GM12873 (cell line): ENCODE results near the gene NOL4L.

Source experiments
- TF ChIP-seq, protein P1 (sequence below): IDR thresholded peaks from 2 replicates; pipeline ENCODE4 v1.5.1; 2012; ENCODE audit warnings: low read depth, mild to moderate bottlenecking, moderate library complexity, low read length, control low read depth; ENCODE audit not compliant: insufficient read depth; ENCODE audit errors: missing control alignments

The NOL4L gene

DNA sequence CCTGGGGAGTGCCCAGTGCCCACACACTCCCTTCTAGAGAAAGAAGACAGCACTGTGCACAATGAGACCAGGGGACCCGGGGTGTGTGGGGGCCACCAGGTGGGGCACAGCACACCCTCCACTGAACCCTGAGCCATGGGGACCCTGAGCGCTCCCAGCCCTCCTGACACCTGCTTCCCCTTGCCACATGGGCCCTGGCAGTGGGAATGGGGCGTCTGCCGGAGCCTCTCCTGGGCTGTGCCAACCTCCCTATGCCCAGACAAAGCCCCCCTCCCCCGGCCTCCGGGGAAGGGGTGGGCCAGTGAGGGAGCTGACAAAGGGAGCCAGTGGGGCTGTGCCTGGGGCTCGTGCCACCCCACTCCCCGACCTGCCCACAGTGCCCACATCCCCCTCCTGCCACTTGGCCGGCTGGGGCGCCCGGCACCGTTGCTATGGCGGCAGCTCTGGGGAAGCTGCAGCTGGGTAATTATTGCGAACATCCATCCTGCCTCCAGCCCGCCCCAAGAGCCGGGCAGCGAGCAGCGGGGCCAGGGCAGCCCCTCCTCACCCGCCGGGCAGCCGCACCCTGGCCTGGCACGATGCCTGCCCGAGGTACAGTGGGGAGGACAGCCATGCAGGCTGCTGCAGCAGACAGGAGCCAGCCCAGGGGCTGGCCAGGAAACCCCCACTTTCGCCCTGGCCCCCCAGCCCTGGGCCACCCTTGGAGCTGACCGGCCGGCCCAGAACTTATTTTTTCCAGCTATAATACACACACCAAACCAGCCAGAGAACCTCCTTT is 41.9 kb upstream of the NOL4L start:
- TF ChIP-seq, protein P1, sequence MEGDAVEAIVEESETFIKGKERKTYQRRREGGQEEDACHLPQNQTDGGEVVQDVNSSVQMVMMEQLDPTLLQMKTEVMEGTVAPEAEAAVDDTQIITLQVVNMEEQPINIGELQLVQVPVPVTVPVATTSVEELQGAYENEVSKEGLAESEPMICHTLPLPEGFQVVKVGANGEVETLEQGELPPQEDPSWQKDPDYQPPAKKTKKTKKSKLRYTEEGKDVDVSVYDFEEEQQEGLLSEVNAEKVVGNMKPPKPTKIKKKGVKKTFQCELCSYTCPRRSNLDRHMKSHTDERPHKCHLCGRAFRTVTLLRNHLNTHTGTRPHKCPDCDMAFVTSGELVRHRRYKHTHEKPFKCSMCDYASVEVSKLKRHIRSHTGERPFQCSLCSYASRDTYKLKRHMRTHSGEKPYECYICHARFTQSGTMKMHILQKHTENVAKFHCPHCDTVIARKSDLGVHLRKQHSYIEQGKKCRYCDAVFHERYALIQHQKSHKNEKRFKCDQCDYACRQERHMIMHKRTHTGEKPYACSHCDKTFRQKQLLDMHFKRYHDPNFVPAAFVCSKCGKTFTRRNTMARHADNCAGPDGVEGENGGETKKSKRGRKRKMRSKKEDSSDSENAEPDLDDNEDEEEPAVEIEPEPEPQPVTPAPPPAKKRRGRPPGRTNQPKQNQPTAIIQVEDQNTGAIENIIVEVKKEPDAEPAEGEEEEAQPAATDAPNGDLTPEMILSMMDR = no peak

DNA sequence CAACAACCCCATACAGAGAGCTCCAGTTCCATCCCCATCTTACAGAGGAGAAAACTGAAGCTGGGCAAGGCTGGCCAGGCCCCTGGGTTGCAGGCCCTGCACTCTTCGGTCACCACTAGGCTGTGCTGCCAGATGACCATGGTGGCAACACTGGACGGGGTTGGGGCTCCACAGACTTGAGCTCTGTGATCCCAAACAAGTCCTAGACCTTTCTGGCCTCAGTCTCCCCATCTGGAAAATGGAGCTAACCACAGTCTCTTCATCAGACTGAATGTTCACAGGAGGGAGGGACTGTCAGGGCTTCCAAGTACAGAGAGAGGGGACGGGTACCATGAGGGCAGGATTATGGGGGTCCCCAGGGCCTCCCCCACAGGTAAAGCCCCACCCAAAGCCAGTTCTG is 41.3 kb upstream of the NOL4L start:
- TF ChIP-seq, protein P1 = no peak

DNA sequence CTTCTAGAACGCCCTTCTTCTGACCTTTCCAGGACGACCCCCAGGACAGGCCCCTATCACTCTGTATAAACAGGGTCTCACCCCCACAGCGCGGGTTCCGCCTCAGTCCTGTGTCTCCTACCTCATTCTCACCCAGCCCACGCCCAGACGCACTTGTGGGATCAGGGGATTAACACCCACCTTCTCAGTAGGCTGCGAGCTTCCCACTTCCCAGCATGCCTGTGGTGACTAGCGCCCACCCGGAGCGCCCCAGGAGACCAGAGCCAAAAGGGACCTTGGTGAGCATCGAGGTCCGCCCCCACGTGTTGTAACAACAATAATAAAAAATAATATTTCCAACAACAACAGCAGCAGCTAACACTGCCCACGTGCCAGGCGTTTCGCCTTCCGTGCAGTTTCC is 40.9 kb upstream of the NOL4L start:
- TF ChIP-seq, protein P1 = no peak

DNA sequence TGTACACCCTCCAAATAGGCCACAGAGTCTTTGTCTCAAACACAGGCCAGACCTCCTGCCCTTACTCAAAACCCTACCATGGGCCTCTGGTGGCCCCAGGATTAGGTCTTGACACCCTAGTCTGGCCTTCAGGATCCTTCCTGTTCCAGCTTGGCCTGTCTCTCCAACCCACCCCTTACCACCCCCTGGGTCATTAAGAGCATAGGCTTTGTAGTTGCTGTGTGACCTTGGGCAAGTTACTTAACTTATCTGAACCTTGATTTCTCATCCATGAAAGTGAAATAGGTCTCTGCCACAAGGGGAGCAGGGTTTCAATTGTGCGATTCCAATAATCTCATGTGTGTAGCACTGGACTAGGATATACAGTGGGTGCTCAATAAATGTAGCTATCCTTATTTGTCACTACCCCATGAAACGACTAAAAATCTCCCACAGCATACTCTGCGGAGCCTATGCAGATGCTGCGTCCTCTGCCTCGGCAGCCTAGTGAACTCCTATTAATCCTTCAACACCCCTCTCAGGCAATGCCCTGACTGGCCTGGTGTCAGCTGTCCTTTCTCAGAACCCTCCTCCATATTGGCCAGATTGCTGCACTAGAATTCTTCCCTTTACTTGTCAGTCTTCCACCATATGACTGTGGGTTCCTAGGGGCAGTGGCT is 39.7 kb upstream of the NOL4L start:
- TF ChIP-seq, protein P1 = no peak

DNA sequence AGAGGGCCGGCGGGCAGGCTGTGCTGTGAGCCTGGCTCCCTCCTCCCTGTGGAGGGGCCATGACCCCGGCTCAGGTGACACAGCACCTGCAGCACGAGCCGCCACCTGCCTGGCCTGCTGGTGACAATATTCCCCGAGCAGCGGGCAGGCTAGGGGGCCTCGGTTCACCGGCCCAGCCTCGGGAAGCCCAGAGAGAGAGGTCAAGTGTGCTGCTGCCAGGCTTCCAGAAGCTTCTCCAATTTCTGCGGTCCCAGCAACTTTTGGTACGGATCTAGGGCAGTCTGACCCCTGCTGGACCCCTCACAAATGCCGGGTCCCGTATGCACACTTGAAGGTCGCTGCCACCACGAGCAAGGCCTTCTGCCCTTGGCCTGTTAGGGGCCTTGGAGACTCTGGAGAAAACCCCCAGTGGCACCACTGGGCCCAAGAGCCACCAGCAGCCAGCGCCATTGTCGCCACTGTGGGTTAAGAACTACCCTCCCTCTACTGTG is 38.6 kb upstream of the NOL4L start:
- TF ChIP-seq, protein P1 = no peak

DNA sequence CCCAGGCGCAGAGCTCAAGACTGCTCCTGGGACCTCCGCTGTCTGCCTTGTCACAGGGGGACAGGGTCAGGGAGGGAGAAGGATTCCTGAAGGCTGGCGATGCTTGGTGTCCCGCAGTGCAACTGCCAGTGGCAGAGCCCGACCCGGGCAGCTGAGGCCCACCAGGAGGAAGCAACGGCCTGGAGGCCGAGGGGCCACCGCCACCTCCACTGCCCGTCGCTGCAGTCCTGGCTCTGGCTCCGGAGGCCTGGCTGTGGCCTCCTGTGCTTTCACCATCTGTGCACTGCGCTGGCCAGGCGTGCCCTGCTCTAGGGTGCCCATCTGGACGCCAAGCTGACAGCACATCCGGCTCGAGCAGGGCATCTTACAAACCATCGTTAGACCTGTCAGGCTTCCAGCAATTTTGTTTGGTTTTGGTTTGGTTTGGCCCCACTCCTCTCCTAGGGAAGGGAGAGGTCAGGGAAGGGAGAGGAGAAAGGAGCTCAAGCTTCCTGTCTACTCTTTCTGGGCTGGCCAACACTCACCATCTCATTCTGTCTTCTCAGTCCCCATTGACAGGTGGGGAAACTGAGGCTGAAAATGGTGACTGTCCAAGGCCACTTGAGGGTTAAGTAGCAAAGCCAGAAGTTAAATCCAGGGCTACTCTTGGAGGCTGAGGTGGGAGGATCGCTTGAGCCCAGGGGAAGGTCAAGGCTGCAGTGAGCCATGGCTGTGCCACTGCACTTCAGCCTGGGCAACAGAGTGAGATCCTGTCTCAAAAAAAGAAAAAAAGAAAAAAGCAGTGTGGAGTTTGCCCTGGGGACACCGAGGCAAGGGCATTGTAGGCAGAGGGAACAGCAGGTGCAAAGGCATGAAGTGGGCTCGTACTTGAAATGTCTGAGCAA is 37.7 kb upstream of the NOL4L start:
- TF ChIP-seq, protein P1 = no peak
